Measurements from ENCODE around the gene CFAP74.

DNA sequence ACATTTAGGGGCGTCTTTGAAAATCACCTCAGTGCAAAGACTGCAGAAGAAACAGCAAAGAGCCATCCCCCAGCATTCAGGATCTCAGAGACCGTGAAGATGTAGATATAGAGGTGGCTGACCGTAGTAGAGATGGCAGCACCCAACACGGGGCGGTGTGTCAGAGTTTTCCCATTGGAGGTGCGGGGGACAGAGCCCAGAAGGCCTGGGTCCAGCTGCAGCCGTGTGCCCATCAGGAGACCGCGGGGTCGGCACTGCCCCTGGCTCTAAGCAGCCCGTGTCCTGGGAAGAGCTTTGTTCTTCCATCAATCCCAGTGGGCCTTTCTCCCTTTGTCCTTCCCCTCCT, 16.7 kb upstream of the CFAP74 start:
- TF ChIP-seq, protein P1, sequence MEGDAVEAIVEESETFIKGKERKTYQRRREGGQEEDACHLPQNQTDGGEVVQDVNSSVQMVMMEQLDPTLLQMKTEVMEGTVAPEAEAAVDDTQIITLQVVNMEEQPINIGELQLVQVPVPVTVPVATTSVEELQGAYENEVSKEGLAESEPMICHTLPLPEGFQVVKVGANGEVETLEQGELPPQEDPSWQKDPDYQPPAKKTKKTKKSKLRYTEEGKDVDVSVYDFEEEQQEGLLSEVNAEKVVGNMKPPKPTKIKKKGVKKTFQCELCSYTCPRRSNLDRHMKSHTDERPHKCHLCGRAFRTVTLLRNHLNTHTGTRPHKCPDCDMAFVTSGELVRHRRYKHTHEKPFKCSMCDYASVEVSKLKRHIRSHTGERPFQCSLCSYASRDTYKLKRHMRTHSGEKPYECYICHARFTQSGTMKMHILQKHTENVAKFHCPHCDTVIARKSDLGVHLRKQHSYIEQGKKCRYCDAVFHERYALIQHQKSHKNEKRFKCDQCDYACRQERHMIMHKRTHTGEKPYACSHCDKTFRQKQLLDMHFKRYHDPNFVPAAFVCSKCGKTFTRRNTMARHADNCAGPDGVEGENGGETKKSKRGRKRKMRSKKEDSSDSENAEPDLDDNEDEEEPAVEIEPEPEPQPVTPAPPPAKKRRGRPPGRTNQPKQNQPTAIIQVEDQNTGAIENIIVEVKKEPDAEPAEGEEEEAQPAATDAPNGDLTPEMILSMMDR (IDR thresholded peaks at IDR 0.05) = no peak
- TF ChIP-seq POLR2A (IDR thresholded peaks at IDR 0.05) = no peak
